HCT116 (cell line): Measurements from ENCODE around the gene CBY1. TPM values are rescaled to one million over a fixed set of nuclear protein-coding genes. Genes with fewer than 3 reads are reported as not detected.

ENCODE experiments used
- ATAC-seq: fragments of 200-7000 bp; cut with Tn5 transposase; 2 replicates; pipeline ENCODE4 v1.9.1; 2020; ENCODE audit warnings: mild to moderate bottlenecking, moderate library complexity
- BruUV-seq: library from RNA; stranded (reverse); fragments of 400-500 nt; replicated peaks from 2 replicates; lab custom pipeline; 2021; lab: Mats Ljungman, UMichigan
- CTCF ChIA-PET: fragments of 300-600 bp; sonication (Branson Sonifier 250); formaldehyde crosslinking; loops from one replicate; lab custom pipeline; 2021; ENCODE audit warnings: antibody characterized with exemption; lab: Charles Lee
- POLR2A ChIA-PET: fragments of 300-600, 350-600 bp; sonication (Branson Sonifier 250); formaldehyde crosslinking; loops from one replicate; lab custom pipeline; 2021; ENCODE audit warnings: antibody characterized with exemption; lab: Charles Lee
- RAD21 ChIA-PET, 2 experiments: fragments of 300-600 bp; sonication (Branson Sonifier 250); formaldehyde crosslinking; loops; one replicate each; lab custom pipeline; 2023; ENCODE audit warnings: low total read pairs in 2 of 2; ENCODE audit not compliant: uncharacterized antibody in 2 of 2, unreplicated experiment in 2 of 2, low non-redundant PET in 1 of 2; lab: Charles Lee
- DNase-seq: peaks from one replicate; pipeline ENCODE4 v3.0.0-alpha.2; 2010; ENCODE audit warnings: low read depth, low spot score
- H2AFZ ChIP-seq: fragments of 200-600 bp; shearing (Covaris generic), sonication (generic); 2 replicates; pipeline ENCODE4 v1.6.1; 2017; ENCODE audit warnings: low read depth, mixed run types, mixed read lengths, antibody characterized with exemption, low read length; ENCODE audit not compliant: poor library complexity, severe bottlenecking
- H3K27ac ChIP-seq: 2 replicates; pipeline ENCODE4 v1.5.1; 2012; ENCODE audit warnings: low read depth, low read length
- H3K27me3 ChIP-seq: fragments of 200-600 bp; sonication (generic); 2 replicates; pipeline ENCODE4 v1.6.1; 2016; ENCODE audit warnings: mixed run types, low read length, mixed read lengths; ENCODE audit not compliant: insufficient read depth
- H3K36me3 ChIP-seq, 2 experiments: fragments of 200-500 bp in 1 of 2; fragments of 200-600 bp in 1 of 2; sonication (Bioruptor generic) in 1 of 2; sonication (generic) in 1 of 2; 2 replicates each; pipeline versions ENCODE4 v1.5.1 to v1.6.1; 2014 to 2016; ENCODE audit warnings: low read length in 2 of 2, inconsistent platforms in 1 of 2, mixed read lengths in 1 of 2, mixed run types in 1 of 2; ENCODE audit not compliant: insufficient read depth in 2 of 2, control insufficient read depth in 1 of 2
- H3K4me1 ChIP-seq, 2 experiments: fragments of 200-600 bp in 1 of 2; sonication (generic) in 1 of 2; 2 replicates each; pipeline versions ENCODE4 v1.5.1 to v1.6.1; 2012 to 2017; ENCODE audit warnings: low read length in 2 of 2, inconsistent platforms in 1 of 2, mild to moderate bottlenecking in 1 of 2, mixed read lengths in 1 of 2, mixed run types in 1 of 2, moderate library complexity in 1 of 2; ENCODE audit not compliant: insufficient read depth in 2 of 2, control insufficient read depth in 1 of 2
- H3K4me2 ChIP-seq: fragments of 200-600 bp; sonication (generic); 2 replicates; pipeline ENCODE4 v1.6.1; 2017; ENCODE audit warnings: mixed run types, low read length, mixed read lengths
- H3K4me3 ChIP-seq, 2 experiments: fragments of 200-600 bp in 1 of 2; sonication (generic) in 1 of 2; replicated peaks in 1 of 2; 2 replicates each; pipeline ENCODE4 v1.5.1; 2011 to 2016; ENCODE audit warnings: low read length in 2 of 2, control low read depth in 1 of 2, low read depth in 1 of 2, mild to moderate bottlenecking in 1 of 2, mixed read lengths in 1 of 2, mixed run types in 1 of 2
- H3K79me2 ChIP-seq: fragments of 200-600 bp; sonication (generic); 2 replicates; pipeline ENCODE4 v1.6.1; 2017; ENCODE audit warnings: mild to moderate bottlenecking, mixed run types, low read length, moderate library complexity, mixed read lengths; ENCODE audit not compliant: insufficient read depth
- H3K9ac ChIP-seq: fragments of 200-600 bp; sonication (generic); 2 replicates; pipeline ENCODE4 v1.6.1; 2016; ENCODE audit warnings: low read length, mixed read lengths
- H3K9me2 ChIP-seq: fragments of 200-600 bp; sonication (generic), shearing (Covaris generic); 2 replicates; pipeline ENCODE4 v1.6.1; 2017; ENCODE audit warnings: mixed run types, mild to moderate bottlenecking, moderate library complexity; ENCODE audit not compliant: insufficient read depth
- H3K9me3 ChIP-seq, 2 experiments: fragments of 200-500 bp in 1 of 2; fragments of 200-600 bp in 1 of 2; sonication (Bioruptor generic) in 1 of 2; sonication (generic) in 1 of 2; 2 replicates each; pipeline ENCODE4 v1.6.1; 2014 to 2017; ENCODE audit warnings: low read length in 2 of 2, mixed read lengths in 2 of 2, inconsistent platforms in 1 of 2, low read depth in 1 of 2, mild to moderate bottlenecking in 1 of 2, mixed run types in 1 of 2, moderate library complexity in 1 of 2; ENCODE audit not compliant: control insufficient read depth in 1 of 2, insufficient read depth in 1 of 2
- H4K20me1 ChIP-seq: fragments of 200-600 bp; sonication (generic), shearing (Covaris generic); 2 replicates; pipeline ENCODE4 v1.6.1; 2017; ENCODE audit warnings: mixed run types, mild to moderate bottlenecking, moderate library complexity; ENCODE audit not compliant: insufficient read depth
- ATF3 ChIP-seq: IDR thresholded peaks from 2 replicates; pipeline ENCODE4 v1.6.1; 2012
- CBX3 ChIP-seq: IDR thresholded peaks from 2 replicates; pipeline ENCODE4 v1.6.1; 2012; ENCODE audit warnings: low read depth
- CEBPB ChIP-seq: IDR thresholded peaks from 2 replicates; pipeline ENCODE4 v1.6.1; 2012; ENCODE audit warnings: low read depth
- EGR1 ChIP-seq: IDR thresholded peaks from 2 replicates; pipeline ENCODE4 v1.6.1; 2012; ENCODE audit warnings: low read depth
- EZH2phosphoT487 ChIP-seq: fragments of 200-600 bp; IDR thresholded peaks from 2 replicates; pipeline ENCODE4 v1.6.1; 2018; ENCODE audit warnings: antibody characterized with exemption, borderline replicate concordance
- FOSL1 ChIP-seq: IDR thresholded peaks from 2 replicates; pipeline ENCODE4 v1.6.1; 2012; ENCODE audit warnings: low read depth
- MAX ChIP-seq: IDR thresholded peaks from 2 replicates; pipeline ENCODE4 v1.6.1; 2012
- POLR2A ChIP-seq: IDR thresholded peaks from 2 replicates; pipeline ENCODE4 v1.7.0; 2011; ENCODE audit warnings: borderline replicate concordance; ENCODE audit not compliant: insufficient read depth, insufficient read length; ENCODE audit errors: extremely low read depth
- POLR2AphosphoS5 ChIP-seq: IDR thresholded peaks from 2 replicates; pipeline ENCODE4 v1.6.1; 2011; ENCODE audit warnings: mild to moderate bottlenecking, low read depth, low read length, moderate library complexity
- RAD21 ChIP-seq: IDR thresholded peaks from 2 replicates; pipeline ENCODE4 v1.6.1; 2012; ENCODE audit warnings: low read depth, mild to moderate bottlenecking
- REST ChIP-seq: IDR thresholded peaks from 2 replicates; pipeline ENCODE4 v1.6.1; 2012; ENCODE audit warnings: low read depth
- SIN3A ChIP-seq: IDR thresholded peaks from 2 replicates; pipeline ENCODE4 v1.6.1; 2012; ENCODE audit warnings: low read depth
- SRF ChIP-seq: IDR thresholded peaks from 2 replicates; pipeline ENCODE4 v1.6.1; 2012; ENCODE audit warnings: low read depth
- TCF7L2 ChIP-seq: IDR thresholded peaks from 2 replicates; pipeline ENCODE4 v1.7.0; 2011; ENCODE audit warnings: borderline replicate concordance, inconsistent platforms; ENCODE audit not compliant: insufficient read depth, insufficient read length; ENCODE audit errors: extremely low read depth
- YY1 ChIP-seq: IDR thresholded peaks from 2 replicates; pipeline ENCODE4 v1.6.1; 2011; ENCODE audit warnings: low read length, low read depth, moderate library complexity, mild to moderate bottlenecking; ENCODE audit not compliant: insufficient replicate concordance; ENCODE audit errors: extremely low read depth
- ZBTB33 ChIP-seq: IDR thresholded peaks from 2 replicates; pipeline ENCODE4 v1.6.1; 2011; ENCODE audit warnings: mild to moderate bottlenecking, low read length, moderate library complexity; ENCODE audit not compliant: insufficient replicate concordance; ENCODE audit errors: extremely low read depth
- ZFX ChIP-seq: fragments of 450-650 bp; IDR thresholded peaks from 2 replicates; pipeline ENCODE4 v1.6.1; 2017
- ZNF274 ChIP-seq: fragments of 200-500 bp; sonication (Bioruptor generic); IDR thresholded peaks from 2 replicates; pipeline ENCODE4 v1.6.1; 2014; ENCODE audit warnings: mild to moderate bottlenecking, low read depth, low read length, inconsistent platforms
- intact Hi-C: fragments of 100-400 bp; cut with micrococcal nuclease; formaldehyde crosslinking; loops from 2 replicates; pipeline ENCODE4 v1.10.0; 2022
- total RNA-seq: library from RNA; stranded (reverse); gene quantifications from one replicate; pipeline ENCODE4 v1.2.1, GENCODE V29; 2021; ENCODE audit not compliant: unreplicated experiment

The CBY1 gene
- total RNA-seq, 1 experiment from 2014 or later = 27.6 TPM

- Histone ChIP-seq H3K4me2 (no peak overlapping the region), H3K4me3 (no peak overlapping the region), H2AFZ (no peak overlapping the region), H3K9ac (no peak overlapping the region), H4K20me1 (no peaks in the 10 kb centered on the region), H3K27ac (no peak overlapping the region), H3K79me2 (peaks cover 80% of the 10 kb centered on the region), H3K9me2 (no peaks in the 10 kb centered on the region)
- ChIA-PET CTCF (no interaction called here), RAD21 (no interaction called here)
- ATAC-seq (no peak), DNase-seq (no peak)
- TF ChIP-seq MAX (no peak), ZBTB33 (no peak), REST (no peak), SIN3A (no peak), CEBPB (no peak), RAD21 (no peak), YY1 (no peak), TCF7L2 (no peak), POLR2A (no peak), ZNF274 (no peak), FOSL1 (no peak), EGR1 (no peak), ATF3 (no peak), POLR2AphosphoS5 (no peak), EZH2phosphoT487 (no peak), ZFX (no peak), CBX3 (no peak), SRF (no peak)
- TF ChIP-seq, all 23 proteins: peak for 0
- Histone ChIP-seq H3K36me3 (peaks cover 6 to 16% of the 10 kb centered on the region in 2 experiments; a peak in 3 of 4 replicates), H3K9me3 (no peaks in the 10 kb centered on the region), H3K27me3 (no peaks in the 10 kb centered on the region), H3K4me1 (peaks cover 2 to 12% of the 10 kb centered on the region in 2 experiments)
- POLR2A ChIA-PET = no interaction called here
- intact Hi-C loops = no loop called here
- BruUV-seq = no TSS peak
Observed at GRCh38 chr22:38712486-38713207, 56.2 kb downstream of the CBY1 start.
